Psoas muscle (tissue), 8 donors: ENCODE results near the gene PHLDA3. TPM values are rescaled to one million over a fixed set of nuclear protein-coding genes. Genes with fewer than 3 reads are reported as not detected.

Source experiments
- ATAC-seq, 4 donors: fragments of 200-7000 bp; cut with Tn5 transposase; one replicate each; pipeline ENCODE4 v1.9.1; 2020; ENCODE audit warnings: moderate library complexity in 3 of 4, mild to moderate bottlenecking in 2 of 4
- DNase-seq, 2 donors: peaks; one replicate each; pipeline ENCODE4 v3.0.0-alpha.2; 2020
- H3K27ac ChIP-seq: fragments of 200-600 bp; one replicate; pipeline ENCODE4 v1.8.0; 2022
- H3K27me3 ChIP-seq, 3 donors: fragments of 200-600 bp in 1 of 3; one replicate each; pipeline versions ENCODE4 v1.6.1 to v1.8.0; 2013 to 2022; ENCODE audit warnings: low read length in 2 of 3, mild to moderate bottlenecking in 2 of 3, moderate library complexity in 1 of 3; ENCODE audit not compliant: insufficient read depth in 3 of 3
- H3K36me3 ChIP-seq, 2 donors: fragments of 200-600 bp in 1 of 2; one replicate each; pipeline versions ENCODE4 v1.6.1 to v1.8.0; 2013 to 2022; ENCODE audit warnings: low read depth in 1 of 2, mild to moderate bottlenecking in 1 of 2, moderate library complexity in 1 of 2; ENCODE audit not compliant: insufficient read depth in 1 of 2
- H3K4me1 ChIP-seq: fragments of 200-600 bp; one replicate; pipeline ENCODE4 v1.8.0; 2022
- H3K4me3 ChIP-seq: fragments of 200-600 bp; one replicate; pipeline ENCODE4 v1.8.0; 2022; ENCODE audit warnings: mild to moderate bottlenecking
- H3K9me3 ChIP-seq: fragments of 200-600 bp; one replicate; pipeline ENCODE4 v1.8.0; 2022
- WGBS, 3 donors: extraction: QIAGEN DNeasy Blood & Tissue Kit; methylation state at CpG; one replicate each; pipeline versions ENCODE4 v1.1.6 to v1.1.7; 2013; 5-methylcytosine and 5-hydroxymethylcytosine counted together
- intact Hi-C, 2 donors: fragments of 100-400 bp; cut with DNase I; formaldehyde crosslinking; loops; one replicate each; pipeline versions ENCODE4 v1.11.0 to v1.14.2; 2022
- polyA plus RNA-seq, 3 donors: library from polyadenylated mRNA; stranded (reverse); fragments of 200-250 nt; gene quantifications; one replicate each; pipeline ENCODE4 v1.2.3, GENCODE V29; 2013
- total RNA-seq, 4 donors: library from RNA; stranded (reverse); fragmentation: NEBNext Ultra II Directional in 2 of 4; extraction: Animal tissue kit (Norgen Biotek cat#: 25700) in 2 of 4; gene quantifications; one replicate each; pipeline versions ENCODE4 v1.2.1 to v1.2.4, GENCODE V29; 2021 to 2023
- TF ChIP-seq, protein P1 (sequence below): fragments of 200-600 bp; IDR thresholded peaks from one replicate; pipeline ENCODE4 v1.8.0; 2022; ENCODE audit warnings: antibody characterized with exemption
- donor health status: healthy with polysubstance abuse.
- donor health status: DM: no; HTN: no; CAD: no; lungs with moderate emphysema.
- donor health status: Bipolar disorder and iron deficiency.
- donor health status: healthy.
- donor health status: DM: yes; HTN: yes; CAD: no.
- donor health status: DM: no; HTN: no; CAD: no.
- donor health status: DM: no; HTN: no; CAD: no.
- donor health status: DM: yes; HTN: yes; CAD: no.

Gene PHLDA3
- total and polyA plus RNA-seq, 7 donors = 41.8 to 116 (median 62.4) TPM

DNA sequence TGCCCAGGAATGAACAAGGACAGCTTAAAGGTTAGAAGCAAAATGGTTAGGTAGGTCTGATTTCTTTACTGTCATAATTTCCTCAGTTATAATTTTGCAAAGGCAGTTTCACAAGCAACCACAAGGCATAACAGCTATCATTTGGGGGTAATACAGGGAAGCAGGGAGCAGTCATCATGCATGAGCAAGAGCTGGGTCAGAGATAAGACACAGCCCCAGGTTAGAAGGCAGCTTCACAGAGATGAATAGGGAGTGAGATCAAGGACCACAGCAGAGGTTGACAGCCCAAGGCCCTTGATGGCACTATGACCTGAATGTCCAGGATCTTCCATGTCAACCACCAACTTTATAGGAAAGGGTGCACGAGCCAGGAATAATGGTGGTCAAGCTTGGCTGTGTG lies 46.9 kb upstream of the PHLDA3 start:
- H3K9me3 ChIP-seq = no peaks in the 10 kb centered on the region
- intact Hi-C loops = loop anchor here in 1 of 2 donors (10.0 kb wide), 1 partner anchor 261 kb away; no protein-coding TSS in a partner anchor

DNA sequence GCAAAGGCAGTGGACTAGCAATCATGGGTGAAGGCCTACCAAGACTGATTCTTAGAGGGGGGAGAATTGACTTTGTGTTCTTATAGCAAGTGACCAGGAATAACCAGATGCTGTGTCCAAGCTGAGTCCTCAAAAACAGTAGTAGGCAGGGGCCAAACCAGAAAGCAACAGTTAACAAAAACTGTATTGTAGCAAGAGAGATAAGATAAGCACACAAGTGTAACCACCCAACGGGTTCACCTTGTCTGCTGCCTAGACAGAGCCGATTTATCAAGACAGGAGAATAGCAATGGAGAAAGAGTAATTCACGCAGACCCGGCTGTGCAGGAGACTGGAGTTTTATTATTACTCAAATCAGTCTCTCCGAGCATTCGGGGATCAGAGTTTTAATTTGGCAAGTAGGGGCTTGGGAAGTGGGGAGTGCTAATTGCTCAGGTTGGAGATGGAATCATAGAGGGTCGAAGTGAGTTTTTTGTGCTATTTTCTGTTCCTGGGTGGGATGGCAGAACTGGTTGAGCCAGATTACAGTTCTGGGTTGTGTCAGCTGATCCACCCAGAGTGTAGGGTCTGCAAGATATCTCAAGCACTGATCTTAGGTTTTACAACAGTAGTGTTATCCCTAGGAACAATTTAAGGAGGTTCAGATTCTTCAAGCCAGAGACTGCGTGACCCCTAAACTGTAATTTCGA lies 46.2 kb upstream of the PHLDA3 start:
- peaks cover 12% of the 10 kb centered on the region for H3K4me1 ChIP-seq
- TF ChIP-seq, protein P1, sequence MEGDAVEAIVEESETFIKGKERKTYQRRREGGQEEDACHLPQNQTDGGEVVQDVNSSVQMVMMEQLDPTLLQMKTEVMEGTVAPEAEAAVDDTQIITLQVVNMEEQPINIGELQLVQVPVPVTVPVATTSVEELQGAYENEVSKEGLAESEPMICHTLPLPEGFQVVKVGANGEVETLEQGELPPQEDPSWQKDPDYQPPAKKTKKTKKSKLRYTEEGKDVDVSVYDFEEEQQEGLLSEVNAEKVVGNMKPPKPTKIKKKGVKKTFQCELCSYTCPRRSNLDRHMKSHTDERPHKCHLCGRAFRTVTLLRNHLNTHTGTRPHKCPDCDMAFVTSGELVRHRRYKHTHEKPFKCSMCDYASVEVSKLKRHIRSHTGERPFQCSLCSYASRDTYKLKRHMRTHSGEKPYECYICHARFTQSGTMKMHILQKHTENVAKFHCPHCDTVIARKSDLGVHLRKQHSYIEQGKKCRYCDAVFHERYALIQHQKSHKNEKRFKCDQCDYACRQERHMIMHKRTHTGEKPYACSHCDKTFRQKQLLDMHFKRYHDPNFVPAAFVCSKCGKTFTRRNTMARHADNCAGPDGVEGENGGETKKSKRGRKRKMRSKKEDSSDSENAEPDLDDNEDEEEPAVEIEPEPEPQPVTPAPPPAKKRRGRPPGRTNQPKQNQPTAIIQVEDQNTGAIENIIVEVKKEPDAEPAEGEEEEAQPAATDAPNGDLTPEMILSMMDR = no peak
- H3K9me3 ChIP-seq = no peaks in the 10 kb centered on the region
- 94% methylated on average over 9 of the region's 9 CpGs for WGBS, 3 donors
- intact Hi-C loops = loop anchor here in 1 of 2 donors (10.0 kb wide), 1 partner anchor 260 kb away; no protein-coding TSS in a partner anchor
- H3K36me3 ChIP-seq = no peaks in the 10 kb centered on the region
- ATAC-seq (no peak), DNase-seq (no peak)
- H3K4me3 ChIP-seq = no peak overlapping the region
- no peak overlapping the region for H3K27ac ChIP-seq
- H3K27me3 ChIP-seq = no peaks in the 10 kb centered on the region

More for the DNA sequence above, 46.9 kb upstream of the PHLDA3 start:
- H3K27ac ChIP-seq = no peak overlapping the region
- TF ChIP-seq, protein P1 = no peak
- H3K27me3 ChIP-seq = no peaks in the 10 kb centered on the region
- no peaks in the 10 kb centered on the region for H3K36me3 ChIP-seq
- no peak for DNase-seq
- no peak overlapping the region for H3K4me3 ChIP-seq
- peaks cover 12% of the 10 kb centered on the region for H3K4me1 ChIP-seq
- ATAC-seq = no peak
- 91 to 100% (median 100%) methylated on average over 1 of the region's 1 CpG for WGBS, 3 donors

DNA sequence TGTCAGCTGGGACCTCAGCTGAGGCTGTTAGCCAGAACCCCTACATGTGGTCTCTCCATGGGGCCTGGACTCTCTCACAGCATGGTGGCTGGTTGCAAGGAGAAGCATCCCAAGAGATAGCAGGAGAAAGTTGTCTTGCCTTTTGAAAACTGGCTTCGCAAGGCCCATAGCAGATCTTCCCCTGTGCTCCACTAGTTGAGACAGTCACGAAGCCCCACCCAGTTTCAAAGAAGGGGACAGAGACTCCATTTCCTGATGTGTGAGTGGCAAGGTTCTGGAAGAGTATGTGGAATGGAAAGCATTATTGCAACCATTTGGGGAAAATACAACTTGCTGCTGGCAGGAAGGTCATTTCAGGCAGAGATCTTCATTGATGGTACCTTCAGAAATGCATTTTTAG lies 45.5 kb upstream of the PHLDA3 start:
- 98 to 100% (median 99%) methylated on average over 2 of the region's 2 CpGs for WGBS, 3 donors
- Histone ChIP-seq H3K27ac (no peak overlapping the region), H3K27me3 (no peaks in the 10 kb centered on the region), H3K36me3 (no peaks in the 10 kb centered on the region), H3K4me3 (no peak overlapping the region), H3K4me1 (peaks cover 12% of the 10 kb centered on the region), H3K9me3 (no peaks in the 10 kb centered on the region)
- intact Hi-C loops = loop anchor here in 1 of 2 donors (10.0 kb wide), 1 partner anchor 260 kb away; no protein-coding TSS in a partner anchor
- ATAC-seq = no peak
- DNase-seq = no peak
- TF ChIP-seq, protein P1 = no peak

DNA sequence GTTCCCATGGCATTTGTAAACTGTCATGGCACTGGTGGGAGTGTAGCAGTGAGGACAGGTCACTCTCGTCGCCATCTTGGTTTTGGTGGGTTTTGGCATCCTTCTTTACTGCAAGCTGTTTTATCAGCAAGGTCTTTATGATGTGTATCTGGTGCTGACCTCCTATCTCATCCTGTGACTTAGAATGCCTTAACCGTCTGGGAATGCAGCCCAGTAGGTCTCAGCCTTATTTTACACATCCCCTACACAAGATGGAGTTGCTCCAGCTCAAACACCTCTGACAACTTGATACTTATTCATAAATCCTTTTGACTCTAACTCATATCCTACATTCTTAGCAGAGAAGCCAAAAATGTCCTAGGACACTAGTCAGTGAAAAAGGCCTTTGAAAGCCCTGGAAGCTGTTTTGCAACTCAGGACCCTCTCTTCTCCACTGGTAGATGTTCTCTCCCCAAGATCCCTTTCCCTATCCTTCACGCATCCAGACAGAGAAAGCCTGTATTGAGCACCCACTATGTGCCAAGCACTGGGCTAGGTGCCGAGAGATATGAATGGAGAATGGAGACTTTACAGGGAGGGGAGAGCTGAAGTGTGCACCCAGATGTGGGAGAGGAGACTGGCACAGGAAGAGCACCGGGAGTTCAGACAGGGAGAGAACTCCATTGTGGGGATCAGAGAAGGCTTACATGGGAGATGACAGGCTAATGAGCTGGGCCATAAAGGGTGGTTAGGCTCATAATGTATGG lies 44.7 kb upstream of the PHLDA3 start:
- DNase-seq = no peak
- Histone ChIP-seq H3K9me3 (no peaks in the 10 kb centered on the region), H3K27ac (no peak overlapping the region), H3K4me1 (peaks cover 12% of the 10 kb centered on the region), H3K4me3 (no peak overlapping the region), H3K27me3 (no peaks in the 10 kb centered on the region), H3K36me3 (no peaks in the 10 kb centered on the region)
- TF ChIP-seq, protein P1 = no peak
- intact Hi-C loops = loop anchor here (2.0 to 10.0 kb wide), 3 partner anchors 65 to 259 kb away; no protein-coding TSS in a partner anchor
- ATAC-seq = no peak
- WGBS, 3 donors = 89 to 93% (median 92%) methylated on average over 6 of the region's 6 CpGs
